ENCODE measurements around the gene TGFBR3.

- TF ChIP-seq CTCF (conservative IDR thresholded peaks at IDR 0.05; ENCODE audit: low read depth, low read length) (no peak), MAFK (IDR thresholded peaks at IDR 0.05; ENCODE audit: low read depth, low read length) (no peak), USF2 (IDR thresholded peaks at IDR 0.05; ENCODE audit: low read depth, low read length) (no peak), RAD21 (IDR thresholded peaks at IDR 0.05; ENCODE audit: low read length) (no peak)
Measured at GRCh38 chr1:91879733-91880132, 6.2 kb downstream of the TGFBR3 start.
